ENCODE measurements around the gene SIRT5. TPM values are rescaled to one million over a fixed set of nuclear protein-coding genes. Genes with fewer than 3 reads are reported as not detected.

The SIRT5 gene
- total RNA-seq = 10 to 100 TPM in 4 of 6 experiments, 1 to 10 TPM in 2; 9.3 to 28.3 (median 15.5) TPM
- long read RNA-seq, partial matches to known transcripts = 0 of 10 reads
- long read RNA-seq, other reads (novel, unspliced or antisense) = 8 of 10 reads

GRCh38 chr6:13574571-13575376 is at the start of gene SIRT5:
Gene SIRT5, plus strand, starts transcription at chr6:13574601. Its CDS starts 9,510 bp downstream, at chr6:13584111.
- TF ChIP-seq CTCF (IDR thresholded peaks at IDR 0.05) (no peak), POLR2A (IDR thresholded peaks at IDR 0.05) (peak; percentile 92)

GRCh38 chr6:13524801-13525508 is 49.4 kb upstream of the SIRT5 start:
- no peaks in the 10 kb centered on the region for H3K4me1 ChIP-seq
- no peak overlapping the region for H3K4me3 ChIP-seq
- H3K9me3 ChIP-seq = no peaks in the 10 kb centered on the region
- no peaks in the 10 kb centered on the region for H3K27me3 ChIP-seq
- WGBS (ENCODE audit: insufficient coverage, low coverage, low lambda C conversion rate, missing lambda C conversion rate) = 80% methylated on average over 11 of the region's 12 CpGs
- DNase-seq = no peak
- no peak for ATAC-seq
- TF ChIP-seq POLR2A (IDR thresholded peaks at IDR 0.05) = no peak
- no peak for TF ChIP-seq CTCF (IDR thresholded peaks at IDR 0.05)
- intact Hi-C loops (cut with DNase I) = no loop called here
- H3K36me3 ChIP-seq = no peaks in the 10 kb centered on the region
- no peak overlapping the region for H3K27ac ChIP-seq

More at GRCh38 chr6:13574571-13575376, at the start of gene SIRT5:
- intact Hi-C loops (cut with DNase I) = loop anchor here in 1 of 2 donors (10.0 kb wide), 1 partner anchor 90 kb away; the partner anchor contains the start of gene GFOD1
- 0% methylated on average over 31 of the region's 52 CpGs for WGBS (ENCODE audit: insufficient coverage, low coverage, low lambda C conversion rate, missing lambda C conversion rate)
- Histone ChIP-seq H3K9me3 (no peaks in the 10 kb centered on the region), H3K27me3 (no peaks in the 10 kb centered on the region), H3K4me3 (peak within 1 kb of the TSS; percentile 77 to 89 (median 89)), H3K27ac (peak within 1 kb of the TSS; percentile 95 to 98 (median 96)), H3K4me1 (peaks cover 0 to 39% (median 5%) of the 10 kb centered on the region in 4 donors), H3K36me3 (no peaks in the 10 kb centered on the region)
- peak; percentile 78 to 87 (median 82) for ATAC-seq
- peak; percentile 91 to 96 (median 96) for DNase-seq

- WGBS (ENCODE audit: insufficient coverage, low coverage, low lambda C conversion rate, missing lambda C conversion rate) = 67% methylated on average over 1 of the region's 1 CpG
- H3K4me1 ChIP-seq = no peaks in the 10 kb centered on the region
- ATAC-seq (no peak), DNase-seq (no peak)
- no peaks in the 10 kb centered on the region for H3K36me3 ChIP-seq
- no peak overlapping the region for H3K27ac ChIP-seq
- no peak overlapping the region for H3K4me3 ChIP-seq
- intact Hi-C loops (cut with DNase I) = no loop called here
- no peak for TF ChIP-seq POLR2A (IDR thresholded peaks at IDR 0.05)
- TF ChIP-seq CTCF (IDR thresholded peaks at IDR 0.05) = no peak
- no peaks in the 10 kb centered on the region for H3K27me3 ChIP-seq
- no peaks in the 10 kb centered on the region for H3K9me3 ChIP-seq
These were observed 48.1 kb upstream of the SIRT5 start for GRCh38 chr6:13526357-13526726.

- intact Hi-C loops (cut with DNase I) = no loop called here
- H3K36me3 ChIP-seq = no peaks in the 10 kb centered on the region
- no peak overlapping the region for H3K4me3 ChIP-seq
- H3K27ac ChIP-seq = no peak overlapping the region
- H3K4me1 ChIP-seq = no peaks in the 10 kb centered on the region
- WGBS (ENCODE audit: insufficient coverage, low coverage, low lambda C conversion rate, missing lambda C conversion rate) = 79% methylated on average over 12 of the region's 17 CpGs
- ATAC-seq (peak; percentile 37 to 51 (median 44)), DNase-seq (no peak)
- H3K27me3 ChIP-seq = no peaks in the 10 kb centered on the region
- TF ChIP-seq CTCF (IDR thresholded peaks at IDR 0.05) = no peak
- TF ChIP-seq POLR2A (IDR thresholded peaks at IDR 0.05) = no peak
- H3K9me3 ChIP-seq = no peaks in the 10 kb centered on the region
These were observed 47.4 kb upstream of the SIRT5 start for GRCh38 chr6:13526727-13527670.
